DOHH2 (cell line): ENCODE data around the gene SHISA3.

Experiments
- EZH2phosphoT487 ChIP-seq: fragments of 200-600 bp; sonication (generic); IDR thresholded peaks from 2 replicates; pipeline ENCODE4 v1.6.1; 2017; ENCODE audit warnings: borderline replicate concordance, mild to moderate bottlenecking, antibody characterized with exemption, low read length, moderate library complexity, mixed read lengths
- TF ChIP-seq, protein P1 (sequence below): fragments of 200-600 bp; sonication (generic); IDR thresholded peaks from one replicate; pipeline ENCODE4 v1.5.1; 2014; ENCODE audit warnings: antibody characterized with exemption, mild to moderate bottlenecking, low read depth, low read length; ENCODE audit not compliant: poor library complexity, severe bottlenecking

GRCh38 chr4:42369489-42369888, 27.8 kb upstream of the SHISA3 start:
- TF ChIP-seq, protein P1, sequence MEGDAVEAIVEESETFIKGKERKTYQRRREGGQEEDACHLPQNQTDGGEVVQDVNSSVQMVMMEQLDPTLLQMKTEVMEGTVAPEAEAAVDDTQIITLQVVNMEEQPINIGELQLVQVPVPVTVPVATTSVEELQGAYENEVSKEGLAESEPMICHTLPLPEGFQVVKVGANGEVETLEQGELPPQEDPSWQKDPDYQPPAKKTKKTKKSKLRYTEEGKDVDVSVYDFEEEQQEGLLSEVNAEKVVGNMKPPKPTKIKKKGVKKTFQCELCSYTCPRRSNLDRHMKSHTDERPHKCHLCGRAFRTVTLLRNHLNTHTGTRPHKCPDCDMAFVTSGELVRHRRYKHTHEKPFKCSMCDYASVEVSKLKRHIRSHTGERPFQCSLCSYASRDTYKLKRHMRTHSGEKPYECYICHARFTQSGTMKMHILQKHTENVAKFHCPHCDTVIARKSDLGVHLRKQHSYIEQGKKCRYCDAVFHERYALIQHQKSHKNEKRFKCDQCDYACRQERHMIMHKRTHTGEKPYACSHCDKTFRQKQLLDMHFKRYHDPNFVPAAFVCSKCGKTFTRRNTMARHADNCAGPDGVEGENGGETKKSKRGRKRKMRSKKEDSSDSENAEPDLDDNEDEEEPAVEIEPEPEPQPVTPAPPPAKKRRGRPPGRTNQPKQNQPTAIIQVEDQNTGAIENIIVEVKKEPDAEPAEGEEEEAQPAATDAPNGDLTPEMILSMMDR, result no peak
- TF ChIP-seq EZH2phosphoT487, result no peak
